H7 (cell line): ENCODE results near the gene PTPRN2. TPM values are rescaled to one million over a fixed set of nuclear protein-coding genes. Genes with fewer than 3 reads are reported as not detected.

Source experiments
- DNase-seq: peaks from one replicate; pipeline ENCODE4 v3.0.0; 2012
- H3K27me3 ChIP-seq: 2 replicates; pipeline ENCODE4 v1.6.0; 2011; ENCODE audit warnings: mild to moderate bottlenecking, low read length; ENCODE audit not compliant: control insufficient read depth, insufficient read depth
- H3K36me3 ChIP-seq: replicated peaks from 2 replicates; pipeline ENCODE4 v1.5.1; 2011; ENCODE audit warnings: low read length; ENCODE audit not compliant: control insufficient read depth, insufficient read depth
- H3K4me3 ChIP-seq: 2 replicates; pipeline ENCODE4 v1.5.1; 2011; ENCODE audit warnings: low read depth, mild to moderate bottlenecking, control low read depth, low read length, moderate library complexity; ENCODE audit not compliant: insufficient read depth
- total RNA-seq: library from RNA; depleted of rRNA; stranded (reverse); fragments of >200 nt; shearing (Covaris generic); gene quantifications from 2 replicates; pipeline ENCODE4 v1.2.3, GENCODE V29; 2014

Gene PTPRN2
- total RNA-seq, 1 experiment from 2014 or later = 0.80 TPM

- H3K27me3 ChIP-seq = no peaks in the 10 kb centered on the region
- H3K36me3 ChIP-seq = no peaks in the 10 kb centered on the region
- peak; percentile 47 for DNase-seq
- no peak overlapping the region for H3K4me3 ChIP-seq
Measured at GRCh38 chr7:158396301-158396905, 191.2 kb downstream of the PTPRN2 start.

- Histone ChIP-seq H3K27me3 (no peaks in the 10 kb centered on the region), H3K36me3 (no peaks in the 10 kb centered on the region), H3K4me3 (no peak overlapping the region)
- DNase-seq = peak; percentile 94
Measured at GRCh38 chr7:158395780-158396278, 191.8 kb downstream of the PTPRN2 start.

- no peaks in the 10 kb centered on the region for H3K27me3 ChIP-seq
- no peaks in the 10 kb centered on the region for H3K36me3 ChIP-seq
- no peak for DNase-seq
- H3K4me3 ChIP-seq = no peak overlapping the region
Measured at GRCh38 chr7:158395349-158395748, 192.3 kb downstream of the PTPRN2 start.

DNA sequence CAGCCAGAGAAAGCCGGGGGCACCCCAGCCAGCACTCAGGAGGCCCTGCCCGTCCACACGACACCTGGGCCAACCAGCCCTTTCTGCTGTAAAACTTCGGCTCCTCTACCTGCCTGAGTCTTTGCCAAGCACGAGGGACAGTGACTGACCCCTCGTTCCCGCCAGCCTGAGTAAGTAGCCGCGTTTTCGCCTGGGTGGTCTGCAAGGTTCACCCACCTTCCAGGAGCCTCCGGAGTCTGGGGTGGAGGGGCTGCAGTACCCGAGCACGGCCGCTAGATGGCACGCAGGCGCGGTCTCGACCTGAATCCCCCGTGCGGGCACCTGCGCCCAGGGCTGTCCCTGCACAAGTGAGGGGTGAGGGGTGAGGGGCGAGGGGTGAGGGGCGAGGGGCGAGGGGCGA lies 192.7 kb downstream of the PTPRN2 start:
- H3K36me3 ChIP-seq = no peaks in the 10 kb centered on the region
- peak; percentile 98 for DNase-seq

DNA sequence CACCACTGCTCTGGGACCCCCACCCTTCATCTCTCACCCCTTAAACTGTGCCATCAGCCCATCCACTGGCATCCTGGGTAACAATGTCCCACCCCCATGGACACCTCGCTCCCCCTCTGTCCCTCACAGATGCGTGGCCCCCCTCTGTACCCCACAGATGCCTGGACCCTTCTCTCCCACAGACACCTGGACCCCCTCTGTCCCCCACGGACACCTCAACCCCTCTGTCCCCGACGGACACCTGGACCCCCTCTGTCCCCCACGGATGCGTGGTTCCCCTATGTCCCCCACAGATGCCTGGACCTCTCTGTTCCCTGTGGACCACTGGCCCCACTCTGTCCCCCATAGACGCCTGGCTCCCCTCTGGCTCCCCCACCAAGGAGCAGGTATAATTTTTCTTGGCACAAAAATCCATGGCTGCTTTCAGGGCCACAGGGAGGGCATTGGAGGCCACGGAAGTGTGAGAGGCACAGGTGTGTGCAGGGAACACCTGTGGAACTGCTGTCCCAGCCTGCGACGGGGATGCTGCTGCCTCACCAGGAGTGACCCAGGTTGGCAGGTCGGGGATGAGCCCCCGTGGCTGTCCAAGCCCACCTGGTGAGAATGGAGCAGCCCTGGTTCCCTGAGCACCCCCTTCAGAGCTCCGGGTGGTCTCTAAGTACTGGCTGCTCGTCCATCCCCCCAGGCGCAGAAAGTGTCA lies 193.5 kb downstream of the PTPRN2 start:
- H3K4me3 ChIP-seq = no peak overlapping the region
- H3K27me3 ChIP-seq = no peaks in the 10 kb centered on the region
- DNase-seq = no peak
- no peaks in the 10 kb centered on the region for H3K36me3 ChIP-seq

More for the DNA sequence above, 192.7 kb downstream of the PTPRN2 start:
- no peaks in the 10 kb centered on the region for H3K27me3 ChIP-seq
- H3K4me3 ChIP-seq = no peak overlapping the region

- Histone ChIP-seq H3K27me3 (no peaks in the 10 kb centered on the region), H3K36me3 (no peaks in the 10 kb centered on the region), H3K4me3 (no peak overlapping the region)
- no peak for DNase-seq
Measured at GRCh38 chr7:158392251-158392650, 195.4 kb downstream of the PTPRN2 start.

DNA sequence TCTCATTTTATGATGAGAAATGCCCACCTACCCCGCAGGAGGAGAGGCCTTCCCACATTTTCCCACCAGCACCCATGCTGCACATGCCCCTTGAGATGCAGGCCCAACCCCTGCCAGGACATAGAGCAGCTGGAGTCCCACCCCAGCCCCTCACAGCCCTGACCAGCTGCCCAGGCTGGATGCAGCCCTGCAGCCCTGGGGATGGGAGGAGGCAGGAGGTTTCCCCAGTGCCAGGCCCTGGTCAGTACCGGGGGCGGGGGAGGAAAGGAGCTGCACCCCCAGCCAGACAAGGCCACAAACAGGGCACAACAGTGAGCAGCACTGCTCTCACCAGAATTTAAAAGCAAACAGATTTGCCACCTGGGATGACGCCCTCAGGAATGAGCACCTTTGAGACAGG lies 196.1 kb downstream of the PTPRN2 start:
- Histone ChIP-seq H3K4me3 (no peak overlapping the region), H3K27me3 (no peaks in the 10 kb centered on the region), H3K36me3 (no peaks in the 10 kb centered on the region)
- DNase-seq = no peak

GRCh38 chr7:158391141-158391540 lies 196.5 kb downstream of the PTPRN2 start:
- peak; percentile 77 for DNase-seq
- Histone ChIP-seq H3K27me3 (no peaks in the 10 kb centered on the region), H3K4me3 (no peak overlapping the region), H3K36me3 (no peaks in the 10 kb centered on the region)

- Histone ChIP-seq H3K27me3 (no peaks in the 10 kb centered on the region), H3K4me3 (no peak overlapping the region), H3K36me3 (no peaks in the 10 kb centered on the region)
- no peak for DNase-seq
Measured at GRCh38 chr7:158390460-158390859, 197.2 kb downstream of the PTPRN2 start.

GRCh38 chr7:158389514-158390425 lies 197.9 kb downstream of the PTPRN2 start:
- no peaks in the 10 kb centered on the region for H3K27me3 ChIP-seq
- H3K4me3 ChIP-seq = no peak overlapping the region
- H3K36me3 ChIP-seq = no peaks in the 10 kb centered on the region
- no peak for DNase-seq

DNA sequence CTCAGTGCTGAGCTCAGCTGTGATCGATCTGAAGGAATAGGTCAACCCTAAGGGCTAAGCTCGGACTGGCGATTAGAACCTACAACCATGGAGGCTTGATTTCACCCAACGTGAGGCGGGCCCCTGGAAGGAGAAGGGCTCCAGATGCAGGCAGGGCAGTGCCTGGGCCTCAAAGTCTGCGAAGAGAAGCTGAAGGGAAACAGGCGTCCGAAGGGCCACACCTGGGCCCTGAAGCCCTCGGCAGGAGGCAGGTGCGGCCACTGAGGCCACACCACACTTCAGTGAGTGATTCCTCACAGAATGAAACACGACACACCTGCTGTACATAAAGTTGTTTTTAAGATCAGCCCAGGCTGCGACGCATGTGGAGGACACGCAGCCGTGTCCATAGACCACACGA lies 198.7 kb downstream of the PTPRN2 start:
- no peak overlapping the region for H3K4me3 ChIP-seq
- DNase-seq = no peak
- H3K27me3 ChIP-seq = no peaks in the 10 kb centered on the region
- H3K36me3 ChIP-seq = no peaks in the 10 kb centered on the region

- no peak overlapping the region for H3K4me3 ChIP-seq
- H3K36me3 ChIP-seq = no peaks in the 10 kb centered on the region
- no peaks in the 10 kb centered on the region for H3K27me3 ChIP-seq
- no peak for DNase-seq
Measured at GRCh38 chr7:158388072-158388471, 199.6 kb downstream of the PTPRN2 start.

- H3K27me3 ChIP-seq = no peaks in the 10 kb centered on the region
- no peak overlapping the region for H3K4me3 ChIP-seq
- DNase-seq = no peak
- no peaks in the 10 kb centered on the region for H3K36me3 ChIP-seq
Measured at GRCh38 chr7:158387546-158387891, 200.1 kb downstream of the PTPRN2 start.

DNA sequence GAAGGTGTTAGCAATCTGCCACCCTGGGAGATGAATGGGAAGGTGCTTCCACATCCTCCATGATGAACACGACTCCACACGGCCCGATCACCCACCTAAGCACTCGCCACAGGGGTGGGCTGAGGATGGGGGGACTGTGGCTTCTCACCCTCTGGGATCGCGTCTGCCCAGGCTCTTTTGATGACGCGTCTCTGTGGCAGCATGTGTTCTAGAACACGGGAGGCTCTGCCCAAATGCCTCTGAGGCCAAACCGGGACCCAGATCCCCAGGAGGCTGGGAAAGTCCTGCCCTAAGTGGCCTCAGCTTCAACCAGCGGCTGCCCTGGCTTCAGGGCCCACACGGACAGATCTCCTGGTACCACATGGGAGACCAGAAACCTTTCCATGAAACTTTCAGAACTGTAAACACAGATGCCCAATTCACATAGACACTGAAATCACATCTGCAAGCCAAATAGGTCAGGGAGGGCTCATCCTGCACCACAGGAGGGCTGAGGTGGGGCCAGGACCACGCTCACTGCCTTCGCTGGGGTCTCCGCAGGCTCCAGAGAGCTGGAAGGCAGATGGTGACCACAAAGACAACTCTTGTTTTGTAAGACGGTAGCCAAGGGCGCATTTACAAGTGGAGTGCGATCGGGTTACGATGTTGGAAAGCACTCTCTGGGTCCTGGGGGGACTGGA lies 200.6 kb downstream of the PTPRN2 start:
- peak; percentile 73 for DNase-seq
- H3K27me3 ChIP-seq = no peaks in the 10 kb centered on the region
- no peak overlapping the region for H3K4me3 ChIP-seq
- no peaks in the 10 kb centered on the region for H3K36me3 ChIP-seq
